PFSK-1 (cell line): ENCODE data around the gene CCDC24.
A peak's percentile ranks its signal among the peaks of the same experiment; 100 is the strongest.

ENCODE experiments used
- POLR2AphosphoS5 ChIP-seq: IDR thresholded peaks from 2 replicates; pipeline ENCODE4 v1.6.1; 2012; ENCODE audit warnings: low read depth, mild to moderate bottlenecking, control low read depth, low read length, moderate library complexity
- REST ChIP-seq, 2 experiments: IDR thresholded peaks; 2 replicates each; pipeline versions ENCODE4 v1.6.1 to v1.8.0; 2011 to 2012; ENCODE audit warnings: low read depth in 2 of 2, low read length in 2 of 2, control low read depth in 1 of 2, inconsistent platforms in 1 of 2, mild to moderate bottlenecking in 1 of 2, moderate library complexity in 1 of 2; ENCODE audit not compliant: insufficient read depth in 1 of 2
- SIN3A ChIP-seq: IDR thresholded peaks from 2 replicates; pipeline ENCODE4 v1.6.1; 2012; ENCODE audit warnings: mild to moderate bottlenecking, low read length, moderate library complexity, borderline replicate concordance; ENCODE audit not compliant: insufficient read depth
- TAF1 ChIP-seq: IDR thresholded peaks from 2 replicates; pipeline ENCODE4 v1.6.1; 2012; ENCODE audit warnings: low read length, control low read depth, borderline replicate concordance; ENCODE audit not compliant: insufficient read depth

- TF ChIP-seq SIN3A (peak; percentile 28; the same call in 1 of the 2 replicates), POLR2AphosphoS5 (peak; percentile 19; the same call in 1 of the 2 replicates), REST (IDR thresholded peaks at IDR 0.05; ENCODE audit: insufficient read depth in 1 of 2, low read depth in 2 of 2, low read length in 2 of 2) (no peak), TAF1 (no peak)
Observed at GRCh38 chr1:44029911-44030604, 38.7 kb downstream of the CCDC24 start.
